ENCODE results near the gene CCBE1.
A peak's percentile ranks its signal among the peaks of the same experiment; 100 is the strongest.
"Not testable (repeated sequence)": the region's sequence is repeated elsewhere in the genome, so short reads cannot be mapped to it uniquely, and the experiment has no call there.

CCBE1 gene

DNA sequence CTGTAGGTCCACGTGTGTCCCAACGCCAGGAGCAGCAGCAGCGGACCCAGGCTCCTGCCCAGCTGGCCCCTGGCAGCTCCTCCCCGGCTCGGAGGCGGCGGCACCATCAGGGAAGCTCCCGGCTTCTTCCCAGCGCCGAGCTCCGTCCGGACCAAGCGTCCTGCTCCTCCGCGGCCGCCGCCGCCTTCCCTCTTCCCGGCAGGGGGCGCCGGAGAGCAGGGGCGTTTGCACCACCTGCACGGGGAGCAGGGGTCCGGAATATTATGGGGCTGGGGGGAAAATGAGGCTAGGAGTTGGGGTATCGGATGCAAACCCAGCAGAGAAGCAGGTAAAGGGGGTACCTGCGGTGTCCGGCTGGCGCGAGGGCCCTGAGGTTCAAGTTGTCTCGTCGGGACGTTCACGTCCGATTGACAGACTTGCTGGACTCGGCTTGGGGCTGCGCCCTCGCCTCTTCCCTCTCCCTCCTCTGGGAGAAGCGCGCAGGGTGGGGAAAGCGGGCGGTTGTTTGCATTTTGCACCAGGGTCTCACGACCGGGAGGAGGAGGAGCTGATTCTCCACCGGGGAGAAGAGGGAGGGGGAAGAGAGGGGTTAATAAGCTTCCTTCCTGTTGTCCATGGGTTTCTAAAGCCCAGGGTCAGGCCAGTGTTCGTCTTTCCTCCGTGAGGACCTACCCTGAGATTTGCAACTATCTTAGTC is at the start of gene CCBE1:
Gene CCBE1 (minus strand): TSS at position 188 of the 697 bp plus-strand sequence.
- DNase-seq, result peak; percentile 65

DNA sequence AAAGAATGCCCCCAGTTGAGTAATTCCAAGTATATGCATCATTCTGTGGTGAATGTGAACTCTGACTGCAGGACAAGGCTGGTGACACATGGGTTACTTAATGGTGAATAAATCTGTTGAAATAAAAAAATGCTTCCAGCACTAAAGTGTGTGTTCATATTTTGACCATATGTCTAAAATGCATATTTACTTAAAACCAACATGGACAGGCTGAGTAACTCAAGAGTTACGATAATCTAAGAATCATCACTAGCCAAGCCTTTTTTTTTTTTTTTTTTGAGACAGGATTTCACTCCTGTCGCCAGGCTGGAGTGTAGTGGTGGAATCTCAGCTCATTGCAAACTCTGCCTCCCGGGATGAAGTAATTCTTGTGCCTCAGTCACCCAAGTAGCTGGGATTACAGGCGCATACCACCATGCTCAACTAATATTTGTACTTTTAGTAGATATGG is 47.1 kb upstream of the CCBE1 start:
- no peak for DNase-seq

DNA sequence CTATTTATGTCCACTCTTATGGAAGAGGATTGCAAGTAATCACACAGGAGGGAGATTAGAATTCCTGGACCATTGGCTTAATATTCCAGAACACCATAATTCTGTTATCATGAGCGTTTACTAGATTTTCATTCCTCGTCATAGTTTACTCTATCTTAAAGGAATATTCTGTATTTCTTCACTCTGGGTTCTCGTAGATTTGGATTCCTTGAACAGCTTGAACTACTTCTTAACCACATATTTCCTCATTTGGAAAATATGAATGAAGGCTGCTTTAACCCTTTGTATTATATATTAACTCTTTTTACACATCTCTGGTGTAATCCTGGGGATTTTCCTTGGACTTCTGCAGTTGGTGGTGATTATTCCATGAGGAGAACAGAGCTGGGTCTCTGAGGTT is 46.3 kb upstream of the CCBE1 start:
- no peak for DNase-seq

DNA sequence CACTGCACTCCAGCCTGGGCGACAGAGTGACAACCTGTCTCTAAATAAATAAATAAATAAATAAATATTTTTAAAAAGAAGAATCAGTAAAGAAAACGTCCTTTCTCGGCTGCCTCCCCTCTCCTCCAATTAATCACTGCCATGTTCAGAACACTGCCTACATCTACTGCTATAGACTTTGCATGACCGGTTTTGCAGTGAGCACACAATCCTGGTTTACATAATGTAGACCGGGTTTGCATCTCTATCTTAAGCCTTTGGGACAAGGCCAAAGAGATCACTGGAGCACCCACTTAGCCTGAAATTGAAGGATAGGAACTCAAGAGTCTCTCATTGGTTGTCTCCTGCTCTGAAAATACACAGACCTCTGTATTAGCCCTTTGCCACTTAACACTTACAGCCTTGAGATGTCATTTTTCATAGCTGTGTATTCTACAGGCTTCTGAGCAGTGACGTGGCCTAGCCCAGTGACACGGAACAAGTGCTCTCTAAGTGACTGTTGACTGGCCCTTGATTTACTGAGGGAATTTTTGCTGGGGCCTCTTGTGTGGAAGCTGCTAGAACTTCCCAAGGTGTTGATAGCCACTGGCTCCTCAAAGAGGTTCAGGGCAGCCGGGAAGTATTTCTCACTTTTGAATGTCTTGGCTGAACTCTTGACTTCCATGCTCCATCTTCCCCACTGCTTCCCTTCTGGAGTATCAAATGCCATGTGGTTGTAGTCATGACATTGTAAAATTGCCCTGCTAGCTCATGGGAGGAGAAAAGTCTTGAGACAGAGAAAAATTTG is 45.3 kb upstream of the CCBE1 start:
- peak; percentile 94 for DNase-seq

DNA sequence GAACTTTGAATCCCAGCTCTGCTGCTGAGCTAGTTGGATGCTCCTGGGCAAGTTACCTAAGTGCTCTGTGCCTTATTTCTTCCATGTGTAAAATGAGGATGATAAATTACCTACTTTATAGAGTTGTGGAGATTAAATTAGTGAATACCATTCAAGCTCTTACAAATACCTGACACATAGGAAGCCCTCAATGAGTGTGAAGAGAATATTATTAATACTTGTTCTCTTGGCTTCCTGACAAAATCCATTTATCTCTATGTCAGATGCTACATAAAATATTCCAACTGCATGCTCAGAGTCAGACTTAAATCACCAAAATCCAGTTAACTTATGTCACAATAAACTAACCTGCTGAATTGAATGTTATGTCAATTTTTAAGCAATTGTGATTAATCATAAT is 42.9 kb upstream of the CCBE1 start:
- DNase-seq, result no peak

DNA sequence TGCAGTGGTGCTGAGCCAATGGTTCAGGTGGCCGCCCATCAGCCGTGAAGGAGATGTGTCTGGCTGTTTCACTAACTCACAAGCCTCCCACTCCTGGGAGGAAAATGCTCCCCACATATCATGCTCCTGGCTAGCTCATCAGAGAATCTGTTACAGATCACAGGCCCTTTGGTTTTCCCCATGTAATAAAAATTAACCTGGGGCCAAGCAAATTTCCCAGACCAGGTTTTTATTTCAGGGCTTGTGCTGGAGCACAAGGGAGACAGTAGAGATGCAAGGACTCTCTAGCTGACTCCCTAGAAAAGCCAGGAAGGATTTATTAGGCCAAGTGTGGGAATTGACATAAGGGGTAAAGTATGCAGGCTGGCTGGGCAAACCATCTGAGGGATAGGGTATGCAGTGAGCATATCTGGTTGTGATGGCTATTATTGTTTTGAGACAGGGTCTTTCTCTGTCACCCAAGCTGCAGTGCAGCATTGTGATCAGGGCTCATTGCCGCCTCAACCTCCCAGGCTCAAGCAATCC is 40.6 kb upstream of the CCBE1 start:
- DNase-seq, result no peak

DNA sequence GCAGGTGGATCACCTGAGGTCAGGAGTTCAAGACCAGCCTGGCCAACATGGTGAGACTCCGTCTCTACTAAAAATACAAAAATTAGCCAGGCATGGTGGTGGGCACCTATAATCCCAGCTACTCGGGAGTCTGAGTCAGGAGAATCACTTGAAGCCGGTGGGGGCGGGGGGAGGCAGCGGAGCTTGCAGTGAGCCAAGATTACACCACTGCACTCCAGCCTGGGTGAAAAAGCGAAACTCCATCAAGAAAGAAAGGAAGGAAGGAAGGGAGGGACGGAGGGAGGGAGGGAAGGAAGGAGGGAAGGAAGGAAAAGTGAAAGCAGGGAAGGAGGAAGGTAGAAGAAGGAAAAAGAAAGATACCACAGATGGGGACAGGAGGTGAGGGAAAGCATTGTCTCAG is 40.1 kb upstream of the CCBE1 start:
- DNase-seq, result not testable (repeated sequence)

DNA sequence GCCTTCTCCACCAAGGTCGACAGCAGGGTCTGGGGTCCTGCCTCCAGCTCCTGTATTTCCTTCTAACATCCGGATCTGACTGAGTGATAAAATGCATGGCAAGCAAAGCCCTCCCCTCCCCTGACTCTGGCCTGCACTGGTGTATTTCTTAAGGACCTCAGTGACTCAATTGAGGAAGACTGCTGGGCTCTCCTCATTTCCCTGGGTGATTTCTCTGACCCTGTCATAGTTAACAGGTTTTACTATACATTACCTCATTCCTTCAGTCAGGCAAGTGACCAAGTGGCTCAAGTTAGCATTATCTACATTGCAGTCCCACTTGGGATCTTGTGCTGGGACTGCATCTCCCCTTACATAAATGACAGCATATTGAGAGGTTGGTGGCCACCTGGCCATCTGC is 38.8 kb upstream of the CCBE1 start:
- no peak for DNase-seq

DNA sequence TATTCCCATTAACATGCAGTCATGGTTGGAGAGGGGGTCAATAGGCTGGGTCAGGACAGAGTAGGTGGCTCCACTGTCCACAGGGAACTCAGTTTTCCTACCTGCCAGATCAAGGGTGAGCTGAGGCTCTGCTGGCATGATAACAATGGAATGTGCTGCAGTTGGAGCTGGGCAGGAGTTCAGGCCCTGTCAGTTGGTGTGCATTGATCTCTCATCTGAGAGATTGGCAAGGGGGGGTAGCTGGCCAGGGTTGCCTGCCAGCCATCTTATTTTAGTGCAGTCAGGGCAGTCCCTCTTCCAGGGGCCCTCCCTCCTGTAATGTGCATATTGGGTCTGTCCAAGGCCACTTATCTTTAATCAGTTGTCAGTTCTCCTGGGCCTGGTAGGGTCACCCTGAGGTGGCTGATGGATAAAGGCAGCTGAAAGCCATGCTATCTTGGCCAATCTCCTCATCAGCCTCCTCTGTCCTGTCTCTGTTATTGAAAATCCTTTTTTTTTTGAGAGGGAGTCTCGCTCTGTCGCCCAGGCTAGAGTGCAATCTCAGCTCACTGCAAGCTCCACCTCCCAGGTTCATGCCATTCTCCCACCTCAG is 38.1 kb upstream of the CCBE1 start:
- no peak for DNase-seq

DNA sequence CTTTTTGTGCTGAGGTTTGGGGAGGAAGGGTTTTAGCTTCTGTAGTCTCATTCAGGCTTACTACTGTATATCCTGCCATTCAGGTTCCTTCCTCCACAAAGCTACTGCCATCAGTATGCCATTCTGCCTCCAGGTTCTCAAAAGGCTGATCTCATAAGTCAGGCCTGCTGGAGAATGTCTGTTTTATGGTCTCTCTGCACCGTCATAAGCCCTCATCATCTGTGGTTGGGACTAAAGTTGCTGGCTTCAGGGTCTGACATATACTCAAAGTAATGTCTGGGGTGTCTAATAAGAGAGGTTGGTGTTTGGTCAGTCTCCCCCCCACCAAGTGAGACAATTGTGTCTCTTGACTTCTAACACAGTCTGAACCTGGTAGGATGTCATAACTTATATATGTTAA is 36.2 kb upstream of the CCBE1 start:
- no peak for DNase-seq

DNA sequence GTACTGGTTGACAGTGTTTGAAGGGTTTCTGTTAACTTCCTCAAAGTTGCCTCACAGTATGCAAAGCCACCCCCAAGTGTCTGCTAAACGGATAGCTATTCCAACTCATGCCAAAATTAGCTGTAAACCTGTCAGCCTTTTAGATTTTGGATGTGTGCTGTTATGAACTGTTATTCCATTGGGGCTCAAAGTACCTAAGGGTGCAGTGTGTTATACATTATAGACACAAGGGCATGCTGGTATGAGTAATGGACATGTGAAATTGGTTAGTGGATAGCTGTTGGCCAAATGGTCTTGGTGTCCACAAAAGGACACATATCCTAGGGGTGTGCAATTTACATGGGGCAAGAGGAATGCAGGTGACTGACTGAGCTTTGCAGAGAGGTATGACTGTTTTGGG is 33.7 kb upstream of the CCBE1 start:
- no peak for DNase-seq

DNA sequence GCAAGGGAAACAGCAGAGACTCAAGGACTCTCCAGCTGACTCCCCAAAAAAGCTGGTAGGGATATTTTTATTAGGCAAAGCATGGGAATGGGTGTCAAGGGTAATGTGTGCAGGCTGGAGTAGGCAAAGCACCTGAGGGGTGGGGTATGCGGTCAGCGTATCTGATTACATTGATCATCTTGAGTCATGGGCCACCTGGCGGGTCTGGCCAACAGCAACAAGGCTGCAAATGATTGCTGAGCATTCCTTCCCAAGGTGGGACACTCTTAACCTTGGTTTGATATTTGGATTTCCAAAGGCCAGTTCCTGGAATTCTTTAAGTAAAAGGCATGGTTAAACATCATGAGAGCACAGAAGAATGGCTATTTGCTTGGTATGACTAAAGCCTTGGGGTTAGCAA is 32.6 kb upstream of the CCBE1 start:
- no peak for DNase-seq

DNA sequence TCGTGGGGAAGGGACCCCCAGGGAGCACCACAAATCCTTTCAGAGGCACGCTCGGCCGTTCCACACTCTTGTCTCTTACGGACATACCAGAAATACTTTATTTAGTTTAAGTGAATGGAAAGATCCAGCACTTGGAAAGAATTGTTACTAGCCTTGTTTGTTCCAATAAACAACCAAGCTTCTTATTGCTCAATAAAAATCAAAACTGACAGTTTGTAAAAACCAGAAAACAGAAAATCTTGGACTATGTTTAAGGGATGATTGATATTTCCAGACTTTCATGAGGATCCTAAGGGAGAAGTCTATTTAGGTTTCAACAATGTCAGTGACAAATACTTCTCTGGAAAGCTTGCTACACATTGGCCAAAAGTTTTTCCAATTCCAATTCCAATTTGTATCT is 31.6 kb upstream of the CCBE1 start:
- DNase-seq, result no peak

DNA sequence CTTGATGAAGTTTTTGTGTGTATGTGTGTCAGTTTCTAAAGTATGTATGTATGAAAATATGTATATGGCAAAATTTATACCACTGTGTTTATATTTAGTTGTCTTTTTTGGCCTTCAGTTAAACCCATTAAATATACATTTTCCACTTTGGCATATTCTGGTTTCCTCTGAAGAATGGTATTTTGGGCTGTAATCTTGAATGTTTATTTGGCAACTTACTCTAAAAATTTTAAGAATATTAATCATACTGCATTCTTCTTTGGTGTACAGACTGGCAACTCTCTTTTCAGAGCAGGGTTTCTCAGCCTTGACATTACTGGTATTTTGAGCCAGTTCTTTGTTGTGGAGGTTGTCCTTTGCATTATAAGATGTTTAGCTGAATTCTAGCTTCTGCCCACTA is 27.9 kb upstream of the CCBE1 start:
- DNase-seq, result no peak

DNA sequence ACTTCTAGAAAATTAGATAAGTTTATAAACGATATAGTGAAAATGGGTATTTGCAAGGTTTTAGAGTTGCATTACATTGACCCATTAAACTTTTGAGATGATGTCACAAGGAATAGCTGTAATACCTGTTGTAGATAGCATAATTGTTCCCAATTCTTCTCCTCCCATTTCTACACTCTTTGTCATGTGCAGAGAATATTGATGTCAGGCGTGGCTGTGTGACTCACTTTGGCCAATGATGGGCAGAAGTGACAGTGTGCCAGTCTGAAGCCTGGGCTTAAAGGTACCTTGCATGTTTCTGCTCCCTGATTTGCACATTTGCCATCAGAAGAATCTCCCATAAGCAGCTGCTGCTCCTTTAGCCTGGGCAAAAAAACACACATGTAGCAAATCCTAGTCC is 26.9 kb upstream of the CCBE1 start:
- no peak for DNase-seq

DNA sequence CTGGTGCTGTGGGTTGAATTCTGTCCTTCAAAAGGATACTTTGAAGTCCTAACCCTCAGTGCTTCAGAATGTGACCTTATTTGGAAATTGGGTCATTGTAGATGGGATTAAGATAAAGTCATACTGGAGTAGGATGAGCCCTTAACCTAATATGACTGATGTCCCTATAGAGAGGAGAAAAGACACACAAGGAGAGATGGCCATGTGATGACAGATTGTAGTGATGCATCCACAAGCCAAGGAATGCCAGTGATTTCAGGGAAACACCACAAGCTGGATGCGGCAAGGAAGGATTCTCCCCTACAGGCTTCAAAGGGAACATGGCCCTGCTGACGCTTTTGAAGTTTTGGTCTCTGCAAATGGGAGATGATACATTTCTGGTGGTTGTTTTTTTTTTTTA is 24.7 kb upstream of the CCBE1 start:
- no peak for DNase-seq

DNA sequence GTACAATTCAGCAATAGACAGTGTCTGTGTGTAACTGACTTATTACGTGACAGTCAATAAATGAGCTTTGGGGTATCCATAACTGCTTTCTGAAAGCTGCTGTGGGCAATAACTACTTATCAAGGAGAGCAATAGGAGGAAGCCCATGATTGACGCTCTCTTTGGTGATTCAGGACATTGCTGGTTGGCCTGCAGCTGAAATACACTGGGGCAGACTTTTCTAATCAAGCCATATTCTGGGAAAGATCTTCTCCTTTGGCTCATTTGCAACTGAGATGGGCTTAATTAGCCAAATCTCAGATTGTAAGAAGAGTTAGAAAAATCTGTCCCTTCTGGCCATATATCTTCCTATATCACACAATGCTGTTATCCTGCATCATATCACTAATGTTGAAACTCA is 24.0 kb upstream of the CCBE1 start:
- no peak for DNase-seq

DNA sequence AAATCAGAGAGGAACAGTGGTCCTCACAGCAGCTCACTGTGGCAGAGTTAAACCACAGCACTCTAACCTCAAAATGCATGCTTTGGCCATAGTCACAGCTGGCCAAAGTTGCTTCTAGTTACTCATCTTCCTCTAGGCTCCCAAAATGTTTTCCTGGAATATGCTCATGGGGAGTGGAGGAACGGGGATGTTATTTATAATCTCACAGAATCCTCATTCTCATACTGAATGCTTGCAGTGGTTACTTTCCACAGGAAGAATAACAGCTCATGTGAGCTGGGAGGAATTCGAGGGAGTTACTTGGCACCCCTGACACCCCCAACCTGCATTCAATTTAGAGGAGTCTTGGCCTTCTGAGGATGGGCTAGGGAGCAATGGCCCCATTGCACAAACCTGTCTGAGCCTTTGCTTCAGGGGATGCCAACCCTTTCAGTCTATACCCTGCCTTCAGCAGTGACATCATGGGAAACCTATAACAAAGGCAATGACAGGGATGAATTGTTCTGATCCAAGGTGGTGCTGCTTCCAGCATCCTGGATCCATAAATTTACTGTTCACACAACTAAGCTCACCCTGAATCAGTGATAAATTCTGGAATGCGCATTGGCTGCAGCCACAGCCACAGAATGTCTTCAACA is 22.4 kb upstream of the CCBE1 start:
- no peak for DNase-seq

DNA sequence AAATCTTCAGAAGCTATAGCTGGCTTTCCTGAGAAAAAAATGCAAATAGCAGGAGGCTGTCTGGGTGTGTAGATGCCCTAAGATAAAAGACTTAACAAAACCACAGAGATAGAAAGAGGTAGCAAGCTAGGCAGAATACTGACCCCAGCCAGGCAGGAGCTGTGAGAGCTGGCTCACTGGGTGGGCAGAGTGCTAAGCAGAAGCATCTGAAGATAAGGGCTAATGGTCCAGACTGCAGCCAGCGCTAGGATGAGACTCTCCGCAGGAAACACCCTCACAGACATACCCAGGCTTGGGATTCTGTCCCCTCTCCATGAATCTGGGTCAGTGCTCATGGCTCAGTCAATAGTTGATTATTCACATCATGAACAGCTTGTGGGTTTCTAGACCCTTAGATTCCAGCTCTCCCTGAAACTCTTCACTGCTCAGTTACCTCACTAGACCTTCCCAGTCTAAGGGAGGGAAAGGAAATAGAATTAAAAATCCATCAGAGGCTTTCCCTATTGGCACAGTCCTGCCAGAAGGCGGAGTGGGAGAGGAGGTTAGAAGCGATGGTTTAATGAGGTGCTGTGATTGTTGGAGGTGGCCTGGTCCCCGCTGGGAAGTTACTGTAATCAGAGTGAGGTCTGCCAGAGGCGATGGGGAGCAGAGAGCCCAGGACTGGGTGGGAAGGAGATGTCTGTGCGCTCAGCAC is 21.4 kb upstream of the CCBE1 start:
- DNase-seq, result no peak

DNA sequence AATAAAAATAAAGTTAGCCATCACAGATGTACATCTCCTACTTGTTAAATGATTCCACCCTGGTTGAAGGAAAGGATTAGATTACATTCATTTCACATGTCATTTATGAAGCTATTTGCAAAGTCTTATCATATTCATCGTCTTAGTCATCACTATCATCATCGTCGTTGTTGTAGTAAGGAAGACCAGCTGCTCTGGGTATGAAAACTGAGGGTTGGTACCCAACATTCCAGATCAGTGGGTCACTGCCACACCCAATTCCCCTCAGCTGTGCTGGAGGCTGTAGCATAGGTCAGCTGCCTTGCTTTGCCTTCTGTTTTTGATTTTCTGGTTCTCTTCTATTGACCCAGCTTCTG is 20.9 kb upstream of the CCBE1 start:
- no peak for DNase-seq

DNA sequence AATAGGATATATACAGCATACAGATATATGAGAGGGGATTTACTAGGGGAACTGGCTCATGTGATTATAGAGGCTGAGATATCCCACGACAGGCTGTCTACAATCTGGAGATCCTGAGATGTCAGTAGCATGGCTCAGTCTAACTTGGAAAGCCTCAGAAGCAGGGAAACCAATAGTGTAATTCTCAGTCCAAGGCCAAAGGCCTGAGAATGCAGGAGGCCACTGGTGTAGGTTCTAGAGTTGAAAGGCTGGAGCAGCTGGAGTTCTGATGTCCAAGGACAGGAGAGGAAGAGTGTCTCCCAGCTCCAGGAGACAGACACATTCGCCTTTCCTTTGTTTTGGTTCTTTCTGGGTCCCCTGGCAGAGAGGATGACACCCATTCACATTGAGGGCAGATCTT is 20.1 kb upstream of the CCBE1 start:
- no peak for DNase-seq

DNA sequence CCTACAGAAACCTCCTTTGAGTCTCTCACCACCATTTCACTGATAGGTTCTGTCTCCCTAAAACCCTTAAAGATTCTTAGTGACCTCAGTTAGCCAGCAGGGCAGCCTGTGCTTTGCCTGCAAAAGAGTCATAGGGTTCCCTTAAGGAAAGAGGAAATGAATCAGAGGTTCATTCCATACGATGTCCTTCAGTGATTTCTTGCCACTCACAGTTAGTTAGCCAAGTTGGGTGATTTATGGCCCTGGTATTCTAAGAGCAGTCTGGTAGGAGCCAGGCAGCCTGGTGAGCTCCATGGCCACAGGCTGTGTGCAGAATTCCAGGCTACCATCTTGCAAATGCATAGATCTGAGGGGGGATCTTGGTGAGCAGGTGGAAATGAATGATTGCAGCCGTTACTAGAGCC is 18.7 kb upstream of the CCBE1 start:
- DNase-seq, result no peak

DNA sequence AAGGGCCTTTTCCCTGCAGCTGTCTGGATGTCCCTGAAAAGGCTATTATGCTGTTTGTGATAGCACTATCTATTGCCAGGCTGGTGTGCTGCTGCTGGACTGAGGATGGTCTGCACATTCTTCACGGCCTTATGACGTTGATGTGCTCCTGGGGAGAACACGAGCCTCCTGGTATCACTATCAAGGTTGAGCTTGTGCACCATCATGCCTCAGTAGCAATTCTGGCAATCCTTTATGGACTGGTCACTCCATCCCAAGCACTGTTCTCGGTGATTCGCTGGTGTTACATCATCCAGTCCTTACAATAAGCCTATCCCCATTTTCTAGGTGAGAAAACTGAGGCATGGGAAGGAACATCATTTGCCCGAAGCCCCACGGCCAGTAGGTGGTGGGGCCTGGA is 18.2 kb upstream of the CCBE1 start:
- DNase-seq, result no peak

Data from NCI-H510A treated with DMSO at 0.1 percent for 48 hours (cell line).